CD4-positive, alpha-beta T cell treated with Interleukin-4 for 1 hour (primary cell): ENCODE measurements around the gene ZNF132.
"Not testable (repeated sequence)": the region's sequence is repeated elsewhere in the genome, so short reads cannot be mapped to it uniquely, and the experiment has no call there.

ENCODE experiments used
- DNase-seq, 2 donors: peaks; one replicate each; pipeline ENCODE4 v3.0.0-alpha.2; 2020 to 2022

The ZNF132 gene

DNA sequence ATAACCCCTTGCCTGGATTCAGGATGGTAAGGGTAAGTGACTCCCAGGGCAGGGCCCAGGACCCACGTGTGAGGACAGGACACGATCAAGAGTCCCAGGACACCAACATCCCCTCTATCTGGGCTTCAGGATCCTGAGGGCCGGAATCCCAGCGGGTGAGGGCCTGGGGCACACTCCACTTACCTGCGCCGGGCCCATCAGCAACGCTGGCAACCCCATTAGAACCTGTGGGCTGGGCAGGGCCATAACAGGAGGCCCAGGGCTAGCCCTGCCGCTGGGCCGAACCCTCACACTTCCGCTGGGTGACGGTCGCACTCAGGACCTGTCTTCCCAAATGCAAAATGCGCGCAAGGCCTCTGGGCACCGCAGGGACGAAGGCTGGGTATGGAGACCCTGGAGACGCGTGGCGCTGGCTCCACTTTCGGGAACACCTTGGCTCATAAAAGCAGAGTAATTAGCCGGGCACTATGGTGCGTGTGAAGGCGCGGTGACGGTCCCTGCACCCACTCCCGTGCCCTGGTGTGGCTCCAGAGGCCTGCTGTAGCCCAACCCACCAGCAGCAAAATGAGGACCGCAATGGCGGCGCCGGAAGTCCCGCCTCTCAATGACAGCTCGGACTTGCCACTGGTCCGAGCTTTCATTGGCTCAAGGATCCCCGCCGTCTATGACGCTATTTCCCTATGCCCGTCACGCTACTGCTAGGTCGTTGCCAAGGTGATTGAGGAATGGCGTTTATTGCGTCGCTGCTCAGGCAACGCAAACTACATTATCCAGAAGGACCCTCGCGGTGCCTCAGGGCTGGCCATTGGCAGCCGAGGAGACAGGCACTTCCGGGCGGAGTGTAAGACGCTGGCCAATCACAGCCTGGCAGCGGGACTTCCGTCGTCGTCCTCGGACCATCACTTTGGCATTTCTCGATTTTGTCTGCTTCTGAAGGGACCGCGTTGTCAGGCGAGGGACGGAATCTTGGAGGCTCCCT is at the start of gene ZNF132:
TSS of gene ZNF132 (minus strand) at position 578 of the 979 bp plus-strand sequence. CDS start at position 246, 332 bp downstream.
- DNase-seq, result peak; percentile 99

DNA sequence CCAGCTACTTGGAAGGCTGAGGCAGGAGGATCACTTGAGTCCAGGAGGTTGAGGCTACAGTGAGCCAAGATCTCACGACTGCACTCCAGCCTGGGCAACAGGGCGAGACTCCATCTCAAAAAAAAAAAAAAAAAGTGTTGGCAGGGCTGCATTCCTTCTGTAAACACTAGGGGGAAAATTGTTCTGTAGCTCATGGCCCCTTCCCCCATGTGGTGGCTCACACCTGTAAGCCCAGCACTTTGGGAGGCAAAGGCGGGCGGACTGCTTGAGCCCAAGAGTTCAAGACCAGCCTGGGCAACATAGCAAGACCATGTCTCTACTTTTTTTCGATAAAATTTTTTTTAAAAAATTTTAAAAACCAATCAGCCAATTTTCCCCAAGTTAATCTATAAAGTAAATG is 44.4 kb upstream of the ZNF132 start:
- not testable (repeated sequence) for DNase-seq

DNA sequence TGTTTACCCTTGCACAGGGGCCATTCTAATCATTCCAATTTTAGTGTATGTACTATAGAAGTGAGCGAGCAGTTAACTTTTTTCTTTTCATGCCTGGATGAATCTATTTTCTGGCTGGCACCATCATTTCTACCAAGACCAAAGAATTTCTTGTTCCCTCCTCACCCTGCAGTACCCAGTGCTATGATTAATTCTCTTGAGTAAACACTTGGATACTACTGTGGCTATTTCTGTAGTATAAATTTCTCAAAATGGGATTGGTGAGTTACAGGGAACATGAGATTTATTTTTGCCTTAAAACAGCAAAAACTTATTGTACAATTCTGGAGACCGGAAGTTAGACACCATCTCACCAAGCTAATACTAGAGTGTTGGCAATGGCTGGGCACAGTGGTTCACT is 43.8 kb upstream of the ZNF132 start:
- DNase-seq, result no peak

DNA sequence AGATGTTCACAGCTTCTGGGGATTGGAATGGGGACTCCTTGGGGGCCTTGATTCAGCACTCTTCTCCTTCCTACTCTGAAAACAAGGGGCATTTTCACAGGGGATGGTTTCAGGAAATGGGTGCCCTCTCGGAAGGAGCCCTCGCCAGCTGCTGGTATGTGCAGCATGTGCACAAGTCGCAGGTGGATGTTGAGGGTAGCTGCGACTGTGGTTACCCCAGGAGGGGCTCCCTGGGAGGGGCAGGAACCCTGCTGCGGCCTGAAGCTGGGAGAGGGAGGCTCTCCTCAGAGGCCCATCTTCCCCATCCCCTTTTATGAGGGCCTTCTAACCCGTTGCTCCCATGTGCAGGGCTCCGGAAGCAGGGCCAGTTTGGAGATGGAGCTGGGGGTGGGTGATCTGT is 42.4 kb upstream of the ZNF132 start:
- DNase-seq, result no peak

DNA sequence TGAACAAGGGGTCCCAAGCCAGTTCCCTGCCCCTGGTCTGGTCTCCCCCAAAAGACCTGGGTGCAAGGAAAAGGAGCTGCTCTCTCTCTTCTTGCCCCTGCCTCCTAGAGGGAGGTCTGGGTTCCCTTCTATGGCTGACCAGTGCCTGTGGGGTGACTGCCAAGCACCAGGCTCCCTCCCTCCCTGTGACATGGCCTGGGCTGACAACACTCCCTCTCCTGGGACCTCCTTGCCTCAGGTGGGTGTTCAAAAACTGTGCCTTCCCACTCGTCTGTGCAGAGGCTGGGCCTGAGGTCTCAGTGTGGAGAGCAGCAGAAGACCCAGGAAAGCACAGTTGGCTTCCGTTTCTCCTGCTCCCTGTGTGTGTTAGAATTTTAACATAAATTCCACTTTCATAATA is 40.9 kb upstream of the ZNF132 start:
- no peak for DNase-seq

DNA sequence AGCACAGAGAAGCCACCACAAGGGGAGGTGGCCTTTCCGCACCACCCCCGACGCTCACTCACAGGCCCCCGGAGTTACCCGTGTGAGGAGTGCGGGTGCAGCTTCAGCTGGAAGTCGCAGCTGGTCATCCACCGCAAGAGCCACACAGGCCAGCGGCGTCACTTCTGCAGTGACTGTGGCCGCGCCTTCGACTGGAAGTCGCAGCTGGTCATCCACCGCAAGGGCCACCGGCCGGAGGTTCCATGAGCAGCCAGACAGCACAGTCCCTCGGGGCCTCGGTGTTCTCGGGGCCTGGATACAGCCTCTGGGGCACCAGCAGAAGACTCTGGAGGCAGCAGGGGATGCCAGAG is 40.5 kb upstream of the ZNF132 start:
- DNase-seq, result no peak

DNA sequence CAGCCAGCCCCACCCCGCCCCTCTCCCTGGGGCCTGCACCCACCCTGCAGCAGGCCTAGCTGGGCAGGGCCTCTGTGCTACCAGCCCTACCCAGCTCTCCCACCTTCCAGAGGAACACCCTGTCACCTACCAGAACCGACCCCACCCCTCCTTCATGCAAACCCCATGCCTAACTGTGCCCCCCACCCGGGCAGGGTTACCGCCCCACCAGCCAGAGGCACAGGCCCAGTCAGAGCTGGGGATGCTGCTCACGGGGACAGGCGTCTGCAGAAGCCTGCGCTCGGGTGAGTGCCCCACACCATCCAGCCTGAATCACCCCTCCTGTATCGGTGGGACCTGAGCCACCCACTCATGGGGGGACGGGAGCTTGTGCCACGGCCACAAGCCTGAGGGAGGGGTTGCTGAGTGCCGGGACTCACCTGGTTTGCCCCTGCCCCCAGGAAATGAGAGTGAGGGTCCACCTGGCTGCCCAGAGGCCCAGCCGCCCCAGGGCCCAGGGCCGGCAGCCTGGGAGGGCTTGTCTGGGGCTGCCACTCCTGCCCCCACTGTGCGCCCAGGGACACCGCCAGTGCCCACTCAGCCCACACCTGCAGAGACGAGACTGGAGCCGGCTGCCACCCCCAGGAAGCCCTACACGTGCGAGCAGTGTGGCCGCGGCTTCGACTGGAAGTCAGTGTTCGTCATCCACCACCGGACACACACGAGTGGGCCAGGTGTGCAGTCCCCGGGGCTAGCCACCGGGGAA is 40.0 kb upstream of the ZNF132 start:
- DNase-seq, result no peak

DNA sequence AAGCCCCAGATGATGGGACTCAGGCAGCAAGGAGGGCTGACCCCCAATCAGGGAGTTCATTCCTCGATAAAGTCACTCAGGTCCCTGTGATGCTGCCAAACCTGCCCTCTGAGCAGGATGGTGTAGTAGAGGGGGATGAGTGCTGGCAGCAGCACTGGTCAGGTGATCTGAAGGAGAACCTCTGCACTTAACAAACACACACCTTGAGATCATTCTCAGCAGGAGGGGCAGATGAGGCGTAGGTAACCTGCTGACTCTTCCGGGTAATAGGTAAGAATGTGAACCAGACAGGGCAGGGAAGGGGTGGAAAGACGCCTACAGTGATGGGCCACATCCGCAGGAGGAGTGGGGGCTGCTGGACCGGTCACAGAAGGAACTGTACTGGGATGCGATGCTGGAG is 39.4 kb upstream of the ZNF132 start:
- DNase-seq, result no peak

DNA sequence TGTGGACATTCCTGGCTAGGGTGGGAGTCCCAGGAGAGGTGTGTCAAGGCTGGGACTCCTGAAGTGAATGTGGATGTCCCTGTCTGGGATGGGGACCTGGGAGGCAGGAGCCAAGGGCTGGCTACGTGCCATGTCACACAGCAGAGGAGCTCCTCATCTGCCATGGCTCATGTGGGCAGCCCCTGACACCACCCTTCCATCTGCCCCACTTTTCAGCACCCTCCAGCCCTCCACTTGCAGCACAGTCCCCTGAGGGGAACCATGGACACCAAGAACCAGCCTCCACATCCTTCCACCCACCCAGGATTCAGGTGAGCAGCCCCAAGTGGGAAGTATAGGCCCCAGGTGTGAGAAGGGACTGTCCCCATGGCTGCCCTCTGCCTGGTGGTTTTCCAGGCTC is 37.9 kb upstream of the ZNF132 start:
- no peak for DNase-seq

DNA sequence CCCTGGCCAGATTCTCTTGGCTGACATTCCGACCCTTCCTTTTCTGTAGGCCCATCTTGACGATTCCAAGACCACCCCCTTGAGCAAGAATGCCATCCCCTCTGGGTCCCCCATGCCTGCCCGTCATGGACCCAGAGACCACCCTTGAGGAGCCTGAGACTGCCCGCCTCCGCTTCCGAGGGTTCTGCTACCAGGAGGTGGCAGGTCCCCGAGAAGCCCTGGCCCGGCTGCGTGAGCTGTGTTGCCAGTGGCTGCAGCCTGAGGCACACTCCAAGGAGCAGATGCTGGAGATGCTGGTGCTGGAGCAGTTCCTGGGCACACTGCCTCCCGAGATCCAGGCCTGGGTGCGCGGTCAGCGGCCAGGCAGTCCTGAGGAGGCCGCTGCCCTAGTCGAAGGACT is 37.2 kb upstream of the ZNF132 start:
- no peak for DNase-seq

DNA sequence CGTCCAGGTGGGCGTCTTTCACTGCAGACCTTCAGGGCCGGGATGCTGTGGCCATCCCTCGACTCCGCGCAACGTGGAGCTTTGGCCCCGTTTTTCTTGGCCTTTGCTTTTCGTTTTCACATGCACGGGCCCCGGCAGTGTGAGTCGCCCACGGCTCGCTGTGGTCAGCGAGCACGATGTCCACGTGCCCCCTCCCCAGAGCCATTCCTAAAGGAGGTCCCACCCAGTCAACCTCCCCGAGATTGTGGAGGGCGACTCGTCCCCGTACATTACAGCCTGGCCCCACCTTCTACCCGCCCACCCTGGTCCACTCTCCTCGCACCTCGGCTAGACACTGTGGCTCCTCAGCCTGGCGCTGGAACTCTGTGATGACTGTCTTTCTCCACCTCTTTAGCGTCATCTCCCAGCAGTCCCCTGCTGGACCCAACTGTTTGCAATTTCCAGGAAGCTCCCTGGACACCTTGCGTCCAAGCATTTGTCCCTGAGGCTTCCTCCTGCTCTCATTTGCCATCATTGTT is 36.6 kb upstream of the ZNF132 start:
- no peak for DNase-seq

DNA sequence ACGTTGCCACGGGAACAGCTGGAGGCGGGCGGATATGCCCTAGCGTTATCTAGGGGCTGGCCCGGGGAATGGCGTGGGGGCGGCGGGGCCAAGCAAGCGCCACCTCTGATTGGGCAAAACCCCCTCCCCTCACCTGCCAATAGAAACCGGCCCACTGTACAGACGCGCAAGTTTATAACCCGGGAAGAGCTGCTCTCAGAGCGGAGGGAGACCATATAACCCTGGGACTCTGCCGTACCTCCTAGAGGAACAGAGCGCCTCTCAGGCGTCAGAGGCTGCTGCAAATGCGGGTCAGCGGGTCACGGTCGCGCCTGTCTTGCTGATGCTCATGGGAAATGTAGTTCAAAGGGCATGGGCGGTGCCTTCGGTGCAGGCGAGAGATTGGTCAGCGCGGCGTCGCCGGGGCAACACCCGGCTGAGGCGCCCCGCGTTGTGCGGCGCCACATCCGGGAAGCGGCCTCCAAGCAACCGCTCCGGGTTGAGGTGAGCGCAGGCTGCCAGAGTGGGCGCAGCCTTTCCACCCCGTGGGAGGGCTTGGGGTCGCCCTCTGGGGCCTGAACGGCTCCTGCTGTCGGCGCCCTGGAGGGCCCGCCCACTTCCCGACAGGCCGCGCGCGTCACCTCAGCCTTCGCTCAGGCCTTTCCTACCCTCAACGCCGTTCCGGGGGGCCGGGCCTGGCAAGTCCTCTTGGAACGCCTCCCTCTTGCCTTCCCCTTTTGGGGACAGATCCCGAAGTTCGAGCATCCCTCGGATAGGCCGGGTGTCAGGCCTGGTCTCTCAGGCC is 36.0 kb upstream of the ZNF132 start, which contains the start of gene ZNF446:
TSS of gene ZNF446 (plus strand) at position 639 of the 784 bp plus-strand sequence. CDS start 867 bp downstream, outside the sequence.
- peak; percentile 96 to 97 for DNase-seq

DNA sequence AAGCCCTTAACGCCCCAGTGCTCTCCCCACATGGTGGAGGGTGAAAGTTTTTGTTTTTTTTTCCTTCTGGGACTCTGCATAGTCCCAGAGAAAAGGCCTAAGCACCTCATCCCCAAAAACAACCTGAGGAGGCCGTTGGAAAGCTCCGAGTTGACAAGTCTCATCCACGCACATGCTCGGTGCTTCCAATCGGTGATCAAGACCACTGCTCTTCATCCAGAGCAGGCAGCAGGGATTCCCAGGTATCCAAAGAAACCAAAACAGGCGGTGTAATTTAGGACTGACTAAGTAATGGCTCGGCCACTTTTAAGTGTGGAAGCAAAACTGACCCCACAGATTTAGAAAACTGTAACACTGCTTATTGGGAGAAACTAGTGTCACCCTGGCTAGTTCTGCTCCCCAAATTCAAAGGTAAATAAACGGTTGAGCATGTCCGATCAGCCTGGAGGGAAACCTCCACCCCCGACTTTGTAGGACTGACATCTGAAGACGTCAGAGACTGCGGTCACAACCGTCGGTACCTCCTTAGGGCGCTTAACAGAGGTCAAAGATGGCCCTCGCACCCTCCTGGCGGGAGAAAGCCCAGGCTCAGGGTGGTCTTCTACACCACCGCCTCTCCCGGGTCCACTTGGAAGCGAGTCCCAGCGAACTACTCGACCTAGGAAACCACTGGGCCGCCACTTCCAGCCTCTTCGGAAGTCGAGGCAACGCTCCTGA is 35.2 kb upstream of the ZNF132 start:
- DNase-seq, result no peak

DNA sequence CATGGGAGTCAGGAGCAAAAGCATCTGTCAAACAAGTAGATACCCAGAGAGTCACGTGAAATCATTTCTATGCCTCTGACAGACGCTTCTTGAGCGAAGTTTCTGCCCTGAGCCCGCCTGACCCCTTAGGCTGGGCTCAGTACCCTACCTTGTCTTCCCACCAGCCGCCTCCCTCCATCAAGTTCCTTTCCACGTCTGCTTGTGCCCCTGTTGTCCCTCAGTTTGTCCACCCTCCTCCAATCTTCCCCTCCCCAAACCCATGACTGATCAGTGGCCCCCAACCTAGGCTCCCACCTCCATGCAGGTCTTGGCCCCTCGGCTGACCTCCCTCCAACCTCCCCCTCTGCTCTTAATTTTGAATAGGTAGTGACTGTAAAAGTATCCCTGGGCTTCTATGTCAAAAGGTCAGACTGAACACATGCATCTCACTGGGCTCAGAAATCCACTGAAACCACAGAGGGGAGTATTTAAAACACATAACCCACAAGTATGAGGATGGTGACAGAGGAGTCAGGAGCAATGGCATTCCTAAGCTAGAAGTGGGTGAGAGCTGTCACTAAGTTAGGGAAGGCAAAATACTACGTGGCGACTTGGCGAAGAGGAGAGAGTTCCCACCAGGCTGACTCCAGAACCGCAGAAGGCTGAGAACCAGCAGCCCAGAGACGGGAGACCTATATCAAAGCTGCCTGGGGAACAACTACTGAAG is 34.5 kb upstream of the ZNF132 start:
- no peak for DNase-seq

DNA sequence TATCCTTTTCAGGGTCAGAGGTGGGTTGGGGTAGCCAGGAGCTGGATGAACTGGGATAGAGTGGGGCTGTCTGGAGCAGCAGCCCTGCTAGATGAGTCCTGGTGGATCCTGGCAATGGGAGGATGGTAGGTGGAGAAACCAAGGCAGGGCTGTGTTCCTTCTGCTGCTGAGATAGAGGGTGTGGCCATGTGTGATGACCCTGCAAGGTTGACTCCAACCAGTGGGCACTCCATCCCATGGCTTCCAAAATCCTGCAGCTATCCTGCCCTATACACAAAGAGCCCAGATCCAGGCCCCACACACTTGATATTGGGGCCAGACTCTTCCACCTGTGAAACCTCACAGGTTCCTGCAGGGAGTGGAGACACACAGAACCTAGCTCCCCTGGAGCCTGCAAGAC is 33.8 kb upstream of the ZNF132 start:
- DNase-seq, result no peak

DNA sequence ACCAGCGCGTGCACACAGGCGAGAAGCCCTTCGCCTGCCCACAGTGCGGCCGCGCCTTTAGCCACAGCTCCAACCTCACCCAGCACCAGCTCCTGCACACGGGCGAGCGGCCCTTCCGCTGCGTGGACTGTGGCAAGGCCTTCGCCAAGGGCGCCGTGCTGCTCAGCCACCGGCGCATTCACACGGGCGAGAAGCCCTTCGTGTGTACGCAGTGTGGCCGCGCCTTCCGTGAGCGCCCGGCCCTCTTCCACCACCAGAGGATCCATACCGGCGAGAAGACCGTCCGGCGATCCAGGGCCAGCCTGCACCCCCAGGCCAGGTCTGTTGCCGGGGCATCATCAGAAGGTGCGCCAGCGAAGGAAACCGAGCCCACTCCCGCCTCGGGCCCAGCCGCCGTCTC is 31.8 kb upstream of the ZNF132 start:
- no peak for DNase-seq

DNA sequence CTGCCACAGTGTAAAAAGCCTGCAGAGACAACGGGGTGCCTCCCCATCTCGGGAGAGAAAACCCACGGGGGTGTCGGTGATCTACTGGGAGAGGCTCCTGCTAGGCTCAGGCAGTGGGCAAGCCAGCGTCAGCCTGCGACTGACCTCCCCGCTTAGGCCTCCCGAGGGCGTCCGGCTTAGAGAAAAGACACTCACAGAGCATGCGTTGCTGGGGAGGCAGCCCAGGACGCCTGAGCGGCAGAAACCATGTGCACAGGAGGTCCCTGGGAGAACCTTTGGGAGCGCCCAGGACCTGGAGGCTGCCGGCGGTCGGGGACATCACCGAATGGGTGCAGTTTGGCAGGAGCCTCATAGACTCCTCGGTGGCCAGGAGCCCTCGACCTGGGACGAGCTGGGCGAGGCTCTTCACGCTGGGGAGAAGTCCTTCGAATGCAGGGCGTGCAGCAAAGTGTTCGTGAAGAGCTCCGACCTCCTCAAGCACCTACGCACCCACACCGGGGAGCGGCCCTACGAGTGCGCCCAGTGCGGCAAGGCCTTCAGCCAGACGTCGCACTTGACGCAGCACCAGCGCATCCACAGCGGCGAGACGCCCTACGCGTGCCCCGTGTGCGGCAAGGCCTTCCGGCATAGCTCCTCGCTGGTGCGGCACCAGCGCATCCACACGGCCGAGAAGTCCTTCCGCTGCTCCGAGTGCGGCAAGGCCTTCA is 31.0 kb upstream of the ZNF132 start:
- DNase-seq, result not testable (repeated sequence)

DNA sequence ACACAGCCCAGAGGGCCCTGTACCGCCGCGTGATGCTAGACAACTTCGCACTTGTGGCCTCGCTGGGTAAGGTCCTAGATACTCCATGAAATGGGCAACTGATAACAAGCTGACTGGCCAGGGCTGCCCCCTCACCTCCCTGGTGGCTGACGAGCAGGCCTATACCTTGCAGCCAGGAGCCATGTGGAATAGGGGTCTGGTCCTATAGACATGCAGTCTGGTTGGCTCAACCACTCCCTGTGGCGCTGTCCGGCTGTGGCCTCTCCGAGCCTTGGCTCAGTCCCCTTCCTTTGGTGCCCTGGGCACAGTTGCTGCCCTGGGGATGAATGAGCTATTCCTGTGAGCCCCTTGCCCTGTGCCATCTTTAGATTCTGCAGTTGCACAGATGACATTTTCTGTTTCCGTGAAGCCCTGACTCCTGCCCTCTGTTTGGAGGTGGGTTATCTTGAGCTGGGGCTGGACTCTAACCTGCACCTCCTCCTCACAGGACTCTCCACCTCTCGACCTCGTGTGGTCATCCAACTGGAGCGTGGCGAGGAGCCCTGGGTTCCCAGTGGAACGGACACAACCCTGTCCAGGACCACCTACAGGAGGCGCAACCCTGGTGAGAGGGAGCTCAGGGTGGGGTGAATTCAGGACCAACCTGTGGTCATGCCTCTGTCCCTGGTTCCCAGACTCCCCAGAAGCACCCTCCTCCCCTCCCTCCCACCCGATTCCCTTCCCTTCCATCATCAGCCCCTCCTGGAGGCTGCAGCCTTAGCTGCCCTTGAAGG is 29.5 kb upstream of the ZNF132 start:
- DNase-seq, result no peak

DNA sequence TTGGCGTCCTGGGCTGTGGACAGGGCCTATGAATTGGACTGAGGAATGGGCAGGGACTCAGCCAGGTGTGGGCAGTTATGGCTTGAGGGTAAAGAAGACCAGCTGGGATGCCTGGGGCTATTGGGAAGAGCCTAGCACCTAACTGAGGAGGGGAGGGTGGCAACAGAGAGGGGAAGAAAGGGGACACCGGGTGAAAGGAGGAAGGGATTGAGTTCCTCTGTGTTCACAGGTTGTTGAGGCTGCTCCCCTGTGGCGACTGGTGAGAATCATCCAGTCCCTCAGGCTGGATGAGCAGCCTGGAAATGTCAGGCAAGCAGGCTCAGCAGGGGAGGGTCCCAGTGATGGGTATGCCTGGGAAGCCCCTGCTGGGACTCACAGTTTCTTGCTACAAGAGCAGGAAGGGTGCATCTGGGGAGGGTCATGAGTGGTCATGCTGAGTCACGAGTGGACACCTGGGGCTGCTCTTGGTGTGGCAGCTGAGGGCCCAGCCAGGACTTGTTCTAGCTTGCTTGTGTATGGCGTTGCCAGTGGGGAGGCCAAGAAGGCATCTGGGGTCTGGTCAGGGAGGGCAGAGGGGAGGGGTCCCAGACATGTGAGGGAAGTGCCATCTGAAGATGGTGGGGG is 28.4 kb upstream of the ZNF132 start:
- no peak for DNase-seq
